H1 (cell line): ENCODE data around the gene PKD2L2.

ENCODE experiments used
- CREB1 ChIP-seq: IDR thresholded peaks from 2 replicates; pipeline ENCODE4 v1.6.1; 2012; ENCODE audit warnings: inconsistent platforms
- EZH2 ChIP-seq: fragments of 200-600 bp; sonication (generic); IDR thresholded peaks from 2 replicates; pipeline ENCODE4 v1.7.1; 2012; ENCODE audit warnings: low read depth, mild to moderate bottlenecking, moderate library complexity, low read length, inconsistent platforms; ENCODE audit not compliant: severe bottlenecking
- GABPA ChIP-seq: IDR thresholded peaks from 2 replicates; pipeline ENCODE4 v1.6.1; 2011; ENCODE audit warnings: mild to moderate bottlenecking, low read length, moderate library complexity, borderline replicate concordance; ENCODE audit not compliant: insufficient read depth
- JUN ChIP-seq: IDR thresholded peaks from 2 replicates; pipeline ENCODE4 v1.6.1; 2011; ENCODE audit warnings: low read depth, mild to moderate bottlenecking, improper control_type of control experiment, low read length
- JUND ChIP-seq: IDR thresholded peaks from 2 replicates; pipeline ENCODE4 v1.6.1; 2011; ENCODE audit warnings: mild to moderate bottlenecking, improper control_type of control experiment, low read length
- POLR2A ChIP-seq, 2 experiments: IDR thresholded peaks; 1 replicate in 1 of 2; 2 replicates in 1 of 2; pipeline ENCODE4 v1.6.1; 2011; ENCODE audit warnings: low read depth in 2 of 2, low read length in 2 of 2, mild to moderate bottlenecking in 2 of 2; ENCODE audit errors: control extremely low read depth in 1 of 2
- POLR2AphosphoS5 ChIP-seq: IDR thresholded peaks from 2 replicates; pipeline ENCODE4 v1.6.1; 2011; ENCODE audit warnings: low read depth, low read length
- SIN3A ChIP-seq, 2 experiments: IDR thresholded peaks in 1 of 2; conservative IDR thresholded peaks in 1 of 2; 2 replicates each; pipeline ENCODE4 v1.6.1; 2011 to 2012; ENCODE audit warnings: low read length in 2 of 2, improper control_type of control experiment in 1 of 2, low read depth in 1 of 2, mild to moderate bottlenecking in 1 of 2
- SP1 ChIP-seq: IDR thresholded peaks from 2 replicates; pipeline ENCODE4 v1.6.1; 2011; ENCODE audit warnings: low read depth, low read length
- TAF1 ChIP-seq: IDR thresholded peaks from 2 replicates; pipeline ENCODE4 v1.6.1; 2011; ENCODE audit warnings: mild to moderate bottlenecking, low read depth, low read length
- TCF12 ChIP-seq: IDR thresholded peaks from 2 replicates; pipeline ENCODE4 v1.6.1; 2011; ENCODE audit warnings: low read depth, mild to moderate bottlenecking, low read length
- TEAD4 ChIP-seq: IDR thresholded peaks from 2 replicates; pipeline ENCODE4 v1.6.1; 2012; ENCODE audit warnings: low read depth, low read length, inconsistent platforms, mixed read lengths
- TF ChIP-seq, protein P1 (sequence below), 3 experiments: IDR thresholded peaks; 1 replicate in 2 of 3; 2 replicates in 1 of 3; pipeline versions ENCODE4 v1.5.1 to v1.6.1; 2011; ENCODE audit warnings: low read length in 3 of 3, mild to moderate bottlenecking in 3 of 3, inconsistent platforms in 2 of 3, low read depth in 1 of 3, moderate library complexity in 1 of 3; ENCODE audit not compliant: insufficient read depth in 1 of 3; ENCODE audit errors: control extremely low read depth in 1 of 3
- TF ChIP-seq, protein P2 (sequence below): IDR thresholded peaks from 2 replicates; pipeline ENCODE4 v1.6.1; 2012; ENCODE audit warnings: inconsistent platforms

DNA sequence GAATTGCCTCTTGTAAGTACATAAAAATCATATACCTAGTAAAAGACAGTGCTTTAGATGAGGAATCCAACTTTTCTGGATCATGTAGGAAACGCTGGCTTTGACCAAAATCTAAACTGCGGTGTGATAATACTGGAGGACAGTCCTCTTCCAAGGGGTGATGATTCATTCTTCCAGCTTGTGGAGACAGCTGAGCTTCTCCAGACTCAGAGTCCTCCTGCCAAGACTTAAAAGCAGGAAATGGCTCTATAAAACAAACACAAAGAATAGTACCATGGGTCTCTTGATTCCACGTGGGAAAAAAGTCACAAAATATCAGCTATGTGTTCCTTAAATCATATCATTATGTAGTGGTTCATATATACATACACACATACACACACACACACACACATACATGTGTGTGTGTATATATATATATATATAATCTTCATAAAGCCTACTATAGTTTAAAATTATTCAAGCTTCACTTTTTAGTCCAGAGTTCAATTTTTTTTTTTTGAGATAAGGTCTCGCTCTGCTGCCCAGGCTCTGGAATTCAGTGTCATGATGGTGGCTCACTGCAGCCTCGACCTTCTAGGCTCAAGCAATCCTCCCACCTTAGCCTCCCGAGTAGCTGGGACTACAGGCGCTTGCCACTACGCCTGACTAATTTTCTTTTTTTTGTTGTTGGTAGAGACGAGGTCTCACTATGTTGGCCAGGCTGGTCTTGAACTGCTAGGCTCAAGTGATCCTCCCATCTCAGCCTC is 65.0 kb downstream of the PKD2L2 start:
- TF ChIP-seq CREB1 = no peak
- TF ChIP-seq GABPA = no peak
- TF ChIP-seq, protein P1, sequence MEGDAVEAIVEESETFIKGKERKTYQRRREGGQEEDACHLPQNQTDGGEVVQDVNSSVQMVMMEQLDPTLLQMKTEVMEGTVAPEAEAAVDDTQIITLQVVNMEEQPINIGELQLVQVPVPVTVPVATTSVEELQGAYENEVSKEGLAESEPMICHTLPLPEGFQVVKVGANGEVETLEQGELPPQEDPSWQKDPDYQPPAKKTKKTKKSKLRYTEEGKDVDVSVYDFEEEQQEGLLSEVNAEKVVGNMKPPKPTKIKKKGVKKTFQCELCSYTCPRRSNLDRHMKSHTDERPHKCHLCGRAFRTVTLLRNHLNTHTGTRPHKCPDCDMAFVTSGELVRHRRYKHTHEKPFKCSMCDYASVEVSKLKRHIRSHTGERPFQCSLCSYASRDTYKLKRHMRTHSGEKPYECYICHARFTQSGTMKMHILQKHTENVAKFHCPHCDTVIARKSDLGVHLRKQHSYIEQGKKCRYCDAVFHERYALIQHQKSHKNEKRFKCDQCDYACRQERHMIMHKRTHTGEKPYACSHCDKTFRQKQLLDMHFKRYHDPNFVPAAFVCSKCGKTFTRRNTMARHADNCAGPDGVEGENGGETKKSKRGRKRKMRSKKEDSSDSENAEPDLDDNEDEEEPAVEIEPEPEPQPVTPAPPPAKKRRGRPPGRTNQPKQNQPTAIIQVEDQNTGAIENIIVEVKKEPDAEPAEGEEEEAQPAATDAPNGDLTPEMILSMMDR (IDR thresholded peaks at IDR 0.05; ENCODE audit: control extremely low read depth in 1 of 3, insufficient read depth in 1 of 3, low read depth in 1 of 3, low read length in 3 of 3) = no peak
- no peak for TF ChIP-seq TEAD4
- no peak for TF ChIP-seq TAF1
- TF ChIP-seq, protein P2, sequence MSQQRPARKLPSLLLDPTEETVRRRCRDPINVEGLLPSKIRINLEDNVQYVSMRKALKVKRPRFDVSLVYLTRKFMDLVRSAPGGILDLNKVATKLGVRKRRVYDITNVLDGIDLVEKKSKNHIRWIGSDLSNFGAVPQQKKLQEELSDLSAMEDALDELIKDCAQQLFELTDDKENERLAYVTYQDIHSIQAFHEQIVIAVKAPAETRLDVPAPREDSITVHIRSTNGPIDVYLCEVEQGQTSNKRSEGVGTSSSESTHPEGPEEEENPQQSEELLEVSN = no peak
- TF ChIP-seq TCF12 = no peak
- no peak for TF ChIP-seq SIN3A (conservative IDR thresholded peaks at IDR 0.05 in 1 of 2, IDR thresholded peaks at IDR 0.05 in 1 of 2; ENCODE audit: low read depth in 1 of 2, low read length in 2 of 2)
- TF ChIP-seq POLR2A (IDR thresholded peaks at IDR 0.05; ENCODE audit: control extremely low read depth in 1 of 2, low read depth in 2 of 2, low read length in 2 of 2) = no peak
- no peak for TF ChIP-seq SP1
- TF ChIP-seq JUND = no peak
- no peak for TF ChIP-seq POLR2AphosphoS5
- TF ChIP-seq JUN = no peak
- TF ChIP-seq EZH2 = no peak
